ENCODE results near the gene RHBDD3. TPM values are rescaled to one million over a fixed set of nuclear protein-coding genes. Genes with fewer than 3 reads are reported as not detected.

RHBDD3 gene
- total RNA-seq = 55.9 to 59.6 TPM (median 58.0 TPM) in 3 replicates

GRCh38 chr22:29267858-29268510 is at the start of gene RHBDD3, which contains the start of gene EWSR1:
Gene RHBDD3, minus strand, starts transcription at chr22:29267981. Its CDS starts 2,355 bp downstream, at chr22:29265626.
Gene EWSR1, plus strand, starts transcription at chr22:29268268. Its CDS starts 69 bp downstream, at chr22:29268337.
- Mint-ChIP-seq H3K9me3 (no peaks in the 10 kb centered on the region), H3K36me3 (peaks cover 2% of the 10 kb centered on the region), H3K27me3 (ENCODE audit: low read depth) (no peaks in the 10 kb centered on the region), H3K27ac (peak within 1 kb of the TSS; percentile 99), H3K4me3 (peak within 1 kb of the TSS; percentile 92), H3K4me1 (peaks cover 49% of the 10 kb centered on the region)
- peak; percentile 89 to 98 for DNase-seq (ENCODE audit: low spot score in 2 of 2, unreplicated experiment in 2 of 2)
- no peak for TF ChIP-seq CTCF (IDR thresholded peaks at IDR 0.05; ENCODE audit: unreplicated experiment)

GRCh38 chr22:29316141-29316828 is 48.5 kb upstream of the RHBDD3 start:
- H3K4me3 Mint-ChIP-seq = peak overlapping the region; percentile 53
- no peak overlapping the region for H3K27ac Mint-ChIP-seq
- peaks cover 11% of the 10 kb centered on the region for H3K4me1 Mint-ChIP-seq
- peaks cover 46% of the 10 kb centered on the region for H3K27me3 Mint-ChIP-seq (ENCODE audit: low read depth)
- peaks cover 3% of the 10 kb centered on the region for H3K36me3 Mint-ChIP-seq
- no peak for DNase-seq (ENCODE audit: low spot score in 2 of 2, unreplicated experiment in 2 of 2)
- no peak for TF ChIP-seq CTCF (IDR thresholded peaks at IDR 0.05; ENCODE audit: unreplicated experiment)
- no peaks in the 10 kb centered on the region for H3K9me3 Mint-ChIP-seq

DNA sequence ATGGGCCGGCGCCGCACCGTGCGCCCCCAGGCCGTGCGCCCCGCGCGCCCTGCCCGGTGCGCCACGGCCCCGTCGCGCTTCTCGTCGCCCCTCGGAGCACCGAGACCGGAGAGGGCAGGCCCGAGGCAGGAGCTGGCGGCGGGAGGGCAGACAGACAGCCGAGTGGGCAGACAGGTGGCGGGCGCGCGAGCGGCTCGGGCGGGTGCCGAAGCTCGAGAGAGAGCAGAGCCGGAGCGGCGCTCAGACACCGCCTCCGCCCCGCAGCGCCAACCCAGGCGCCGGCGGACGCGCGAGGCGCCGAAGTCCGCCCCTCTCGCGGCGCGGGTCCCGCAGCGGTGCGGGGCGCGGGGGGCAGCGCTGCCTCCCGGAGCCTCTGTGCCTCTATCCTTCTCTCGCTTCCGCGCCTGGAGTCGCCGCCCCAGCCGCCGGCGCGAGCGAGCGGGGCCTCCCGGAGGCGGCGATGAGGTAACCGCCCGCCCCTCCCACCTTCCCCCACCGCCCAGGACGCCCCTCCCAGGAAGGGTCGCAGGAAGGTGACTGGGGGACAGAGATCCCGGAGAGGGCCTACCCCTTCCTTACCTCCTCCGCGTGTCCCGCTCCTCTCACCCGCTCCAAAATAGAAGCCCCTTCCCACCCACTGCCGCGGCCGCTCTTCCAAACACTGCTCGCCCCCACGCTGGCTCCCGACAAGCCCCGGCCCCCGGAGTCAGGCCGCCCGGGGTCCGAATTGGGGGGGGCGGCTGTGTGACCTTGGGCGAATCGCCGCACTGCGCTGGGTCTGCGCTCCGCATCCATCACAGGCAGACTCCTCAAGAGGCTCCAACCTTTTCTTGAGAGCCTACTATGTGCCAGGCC is 47.7 kb upstream of the RHBDD3 start, which contains the start of gene RASL10A:
Gene RASL10A, minus strand, starts transcription at position 412 of the 855 bp plus-strand sequence. CDS start 451 bp downstream, outside the sequence.
- no peak for DNase-seq (ENCODE audit: low spot score in 2 of 2, unreplicated experiment in 2 of 2)
- peaks cover 3% of the 10 kb centered on the region for H3K36me3 Mint-ChIP-seq

GRCh38 chr22:29314537-29315285 is 46.9 kb upstream of the RHBDD3 start:
- H3K4me1 Mint-ChIP-seq = peaks cover 13% of the 10 kb centered on the region
- H3K27ac Mint-ChIP-seq = no peak overlapping the region
- peak overlapping the region; percentile 60 for H3K4me3 Mint-ChIP-seq
- TF ChIP-seq CTCF (IDR thresholded peaks at IDR 0.05; ENCODE audit: unreplicated experiment) = no peak
- peaks cover 3% of the 10 kb centered on the region for H3K36me3 Mint-ChIP-seq
- no peak for DNase-seq (ENCODE audit: low spot score in 2 of 2, unreplicated experiment in 2 of 2)
- H3K9me3 Mint-ChIP-seq = no peaks in the 10 kb centered on the region
- H3K27me3 Mint-ChIP-seq (ENCODE audit: low read depth) = peaks cover 46% of the 10 kb centered on the region

More for the DNA sequence above, 47.7 kb upstream of the RHBDD3 start, which contains the start of gene RASL10A:
- peak within 1 kb of the TSS; percentile 60 for H3K4me3 Mint-ChIP-seq
- TF ChIP-seq CTCF (IDR thresholded peaks at IDR 0.05; ENCODE audit: unreplicated experiment) = no peak
- H3K9me3 Mint-ChIP-seq = no peaks in the 10 kb centered on the region
- peaks cover 46% of the 10 kb centered on the region for H3K27me3 Mint-ChIP-seq (ENCODE audit: low read depth)
- peaks cover 13% of the 10 kb centered on the region for H3K4me1 Mint-ChIP-seq
- no peak within 1 kb of the TSS for H3K27ac Mint-ChIP-seq

All from mesothelial cell of epicardium (in vitro differentiated cells).